ENCODE measurements around the gene MAP1B.

DNA sequence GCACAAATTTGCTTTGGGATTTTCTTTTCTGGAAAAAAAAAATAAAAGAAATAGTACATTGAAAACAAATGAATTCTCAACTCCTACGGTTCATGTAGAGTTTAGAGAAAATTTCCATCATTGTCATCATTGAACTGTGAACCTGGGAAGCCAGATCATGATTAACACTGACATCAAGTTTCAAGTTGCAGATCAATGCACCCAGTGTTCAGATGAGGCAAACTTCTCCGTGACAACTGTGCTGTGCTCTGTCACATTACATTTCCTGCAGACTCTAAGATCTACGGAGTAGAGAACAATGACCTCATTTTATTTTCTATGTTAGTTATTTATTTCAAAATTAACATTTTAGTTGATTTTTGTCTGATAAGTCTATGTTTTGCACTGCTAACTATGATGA lies 99.7 kb downstream of the MAP1B start:
- TF ChIP-seq EZH2 (IDR thresholded peaks at IDR 0.05; ENCODE audit: borderline replicate concordance, low read length), result no peak
- TF ChIP-seq, protein P1, sequence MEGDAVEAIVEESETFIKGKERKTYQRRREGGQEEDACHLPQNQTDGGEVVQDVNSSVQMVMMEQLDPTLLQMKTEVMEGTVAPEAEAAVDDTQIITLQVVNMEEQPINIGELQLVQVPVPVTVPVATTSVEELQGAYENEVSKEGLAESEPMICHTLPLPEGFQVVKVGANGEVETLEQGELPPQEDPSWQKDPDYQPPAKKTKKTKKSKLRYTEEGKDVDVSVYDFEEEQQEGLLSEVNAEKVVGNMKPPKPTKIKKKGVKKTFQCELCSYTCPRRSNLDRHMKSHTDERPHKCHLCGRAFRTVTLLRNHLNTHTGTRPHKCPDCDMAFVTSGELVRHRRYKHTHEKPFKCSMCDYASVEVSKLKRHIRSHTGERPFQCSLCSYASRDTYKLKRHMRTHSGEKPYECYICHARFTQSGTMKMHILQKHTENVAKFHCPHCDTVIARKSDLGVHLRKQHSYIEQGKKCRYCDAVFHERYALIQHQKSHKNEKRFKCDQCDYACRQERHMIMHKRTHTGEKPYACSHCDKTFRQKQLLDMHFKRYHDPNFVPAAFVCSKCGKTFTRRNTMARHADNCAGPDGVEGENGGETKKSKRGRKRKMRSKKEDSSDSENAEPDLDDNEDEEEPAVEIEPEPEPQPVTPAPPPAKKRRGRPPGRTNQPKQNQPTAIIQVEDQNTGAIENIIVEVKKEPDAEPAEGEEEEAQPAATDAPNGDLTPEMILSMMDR (conservative IDR thresholded peaks at IDR 0.05 in 1 of 2, IDR thresholded peaks at IDR 0.05 in 1 of 2; ENCODE audit: extremely low read depth in 1 of 2, insufficient read depth in 1 of 2, low read depth in 1 of 2, low read length in 2 of 2), result no peak

Measured in mammary epithelial cell (primary cell).